ENCODE results near the gene IL17C. TPM values are rescaled to one million over a fixed set of nuclear protein-coding genes. Genes with fewer than 3 reads are reported as not detected.

Gene IL17C
- total RNA-seq = under 1 TPM in 1 of 2 experiments, not detected in 1; 0.44 TPM
- not detected for polyA plus RNA-seq

GRCh38 chr16:88638323-88639230, at the start of gene IL17C:
IL17C (plus strand) TSS chr16:88638572; CDS start chr16:88638642, 70 bp downstream.
- Histone ChIP-seq H3K4me3 (ENCODE audit: low read length in 2 of 2) (no peak within 1 kb of the TSS), H3K36me3 (ENCODE audit: insufficient read depth, low read length) (no peaks in the 10 kb centered on the region), H3K27ac (ENCODE audit: low read depth, low read length) (no peak within 1 kb of the TSS), H3K9me3 (ENCODE audit: control insufficient read depth in 1 of 2, low read length in 2 of 2) (no peaks in the 10 kb centered on the region), H3K4me1 (ENCODE audit: insufficient read depth, low read length) (peaks cover 56% of the 10 kb centered on the region), H3K27me3 (ENCODE audit: insufficient read depth, low read length) (peaks cover 11% of the 10 kb centered on the region)
- DNase-seq = peak in 4 of 5 donors; percentile 32 to 62 (median 44)
- Mint-ChIP-seq H3K27ac (peak within 1 kb of the TSS; percentile 65 to 92 (median 78)), H3K9me3 (peaks cover 0 to 5% (median 0%) of the 10 kb centered on the region in 8 donors), H3K27me3 (peaks cover 0 to 9% of the 10 kb centered on the region in 2 donors), H3K36me3 (peaks cover 6 to 10% of the 10 kb centered on the region in 2 donors), H3K4me1 (peaks cover 14 to 47% (median 33%) of the 10 kb centered on the region in 4 donors), H3K4me3 (peak within 1 kb of the TSS; percentile 1 to 80 (median 59))
- intact Hi-C loops (cut with micrococcal nuclease) = loop anchor here (5.0 kb wide), 2 partner anchors 49 to 64 kb away; partner anchors contain the start of gene SNAI3
- POLR2A ChIA-PET (ENCODE audit: partially characterized antibody) = interaction anchor here (1.0 to 5.0 kb wide), 8 partner anchors 9 to 67 kb away, joined by 3 to 35 read pairs (median 5); partner anchors contain the start of genes CTU2, CYBA and RNF166
- CTCF ChIA-PET (ENCODE audit: partially characterized antibody) = interaction anchor here (1.0 to 1.4 kb wide), 3 partner anchors 18 to 77 kb away, joined by 3 read pairs; no protein-coding TSS in a partner anchor

GRCh38 chr16:88588754-88589153, 49.6 kb upstream of the IL17C start:
- Histone ChIP-seq H3K27me3 (ENCODE audit: insufficient read depth, low read length) (no peaks in the 10 kb centered on the region), H3K4me1 (ENCODE audit: insufficient read depth, low read length) (peaks cover 52% of the 10 kb centered on the region), H3K36me3 (ENCODE audit: insufficient read depth, low read length) (peaks cover 47% of the 10 kb centered on the region), H3K4me3 (ENCODE audit: low read length in 2 of 2) (no peak overlapping the region), H3K27ac (ENCODE audit: low read depth, low read length) (peak overlapping the region; percentile 28), H3K9me3 (ENCODE audit: control insufficient read depth in 1 of 2, low read length in 2 of 2) (no peaks in the 10 kb centered on the region)
- peak in 2 of 5 donors; percentile 12 to 20 for DNase-seq
- ChIA-PET CTCF (ENCODE audit: partially characterized antibody) (interaction anchor here (1.3 kb wide), 1 partner anchor 31 kb away, joined by 4 read pairs; no protein-coding TSS in a partner anchor), POLR2A (ENCODE audit: partially characterized antibody) (interaction anchor here (0.7 to 1.6 kb wide), 2 partner anchors 17 to 31 kb away, joined by 4 to 15 read pairs; no protein-coding TSS in a partner anchor)
- H3K27ac Mint-ChIP-seq = peak overlapping the region; percentile 31 to 96 (median 86)
- H3K27me3 Mint-ChIP-seq = no peaks in the 10 kb centered on the region
- no peaks in the 10 kb centered on the region for H3K9me3 Mint-ChIP-seq
- H3K4me3 Mint-ChIP-seq = peak overlapping the region in 7 of 8 donors; percentile 20 to 60 (median 58)
- H3K4me1 Mint-ChIP-seq = peaks cover 33 to 58% (median 50%) of the 10 kb centered on the region in 4 donors
- H3K36me3 Mint-ChIP-seq = peaks cover 40 to 67% of the 10 kb centered on the region in 2 donors
- intact Hi-C loops (cut with micrococcal nuclease) = no loop called here

- H3K4me1 ChIP-seq (ENCODE audit: insufficient read depth, low read length) = peaks cover 47% of the 10 kb centered on the region
- DNase-seq = no peak
- Mint-ChIP-seq H3K27me3 (no peaks in the 10 kb centered on the region), H3K4me3 (peak overlapping the region in 7 of 8 donors; percentile 0 to 67 (median 33)), H3K9me3 (no peaks in the 10 kb centered on the region), H3K36me3 (peaks cover 40 to 66% of the 10 kb centered on the region in 2 donors), H3K4me1 (peaks cover 33 to 55% (median 50%) of the 10 kb centered on the region in 4 donors), H3K27ac (peak overlapping the region; percentile 31 to 96 (median 86))
- CTCF ChIA-PET (ENCODE audit: partially characterized antibody) = interaction anchor here (0.9 to 1.0 kb wide), 2 partner anchors 30 to 76 kb away, joined by 3 read pairs; no protein-coding TSS in a partner anchor
- no peaks in the 10 kb centered on the region for H3K9me3 ChIP-seq (ENCODE audit: control insufficient read depth in 1 of 2, low read length in 2 of 2)
- peak overlapping the region; percentile 28 for H3K27ac ChIP-seq (ENCODE audit: low read depth, low read length)
- H3K27me3 ChIP-seq (ENCODE audit: insufficient read depth, low read length) = no peaks in the 10 kb centered on the region
- no peak overlapping the region for H3K4me3 ChIP-seq (ENCODE audit: low read length in 2 of 2)
- POLR2A ChIA-PET (ENCODE audit: partially characterized antibody) = interaction anchor here (1.6 kb wide), 1 partner anchor 30 kb away, joined by 15 read pairs; no protein-coding TSS in a partner anchor
- intact Hi-C loops (cut with micrococcal nuclease) = no loop called here
- peaks cover 49% of the 10 kb centered on the region for H3K36me3 ChIP-seq (ENCODE audit: insufficient read depth, low read length)
Observed at GRCh38 chr16:88589441-88589840, 48.9 kb upstream of the IL17C start.

GRCh38 chr16:88591577-88592021, 46.8 kb upstream of the IL17C start:
- Mint-ChIP-seq H3K36me3 (peaks cover 35 to 60% of the 10 kb centered on the region in 2 donors), H3K4me1 (peaks cover 32 to 47% (median 42%) of the 10 kb centered on the region in 4 donors), H3K27me3 (no peaks in the 10 kb centered on the region), H3K27ac (peak overlapping the region; percentile 32 to 89 (median 85)), H3K9me3 (no peaks in the 10 kb centered on the region), H3K4me3 (peak overlapping the region in 7 of 8 donors; percentile 24 to 63 (median 49))
- H3K27ac ChIP-seq (ENCODE audit: low read depth, low read length) = no peak overlapping the region
- peaks cover 39% of the 10 kb centered on the region for H3K36me3 ChIP-seq (ENCODE audit: insufficient read depth, low read length)
- DNase-seq = peak in 2 of 5 donors; percentile 23 to 48
- H3K9me3 ChIP-seq (ENCODE audit: control insufficient read depth in 1 of 2, low read length in 2 of 2) = no peaks in the 10 kb centered on the region
- peaks cover 42% of the 10 kb centered on the region for H3K4me1 ChIP-seq (ENCODE audit: insufficient read depth, low read length)
- H3K4me3 ChIP-seq (ENCODE audit: low read length in 2 of 2) = no peak overlapping the region
- ChIA-PET CTCF (ENCODE audit: partially characterized antibody) (interaction anchor here (1.0 kb wide), 1 partner anchor 10 kb away, joined by 3 read pairs; no protein-coding TSS in a partner anchor), POLR2A (ENCODE audit: partially characterized antibody) (interaction anchor here (0.6 to 0.9 kb wide), 2 partner anchors 9 to 21 kb away, joined by 3 to 6 read pairs; partner anchors contain the start of gene ZC3H18)
- no peaks in the 10 kb centered on the region for H3K27me3 ChIP-seq (ENCODE audit: insufficient read depth, low read length)
- intact Hi-C loops (cut with micrococcal nuclease) = no loop called here

- H3K27me3 ChIP-seq (ENCODE audit: insufficient read depth, low read length) = no peaks in the 10 kb centered on the region
- DNase-seq = no peak
- peaks cover 30 to 38% (median 34%) of the 10 kb centered on the region in 4 donors for H3K4me1 Mint-ChIP-seq
- no peaks in the 10 kb centered on the region for H3K27me3 Mint-ChIP-seq
- H3K36me3 Mint-ChIP-seq = peaks cover 27 to 47% of the 10 kb centered on the region in 2 donors
- H3K27ac Mint-ChIP-seq = peak overlapping the region in 4 of 7 donors; percentile 47 to 79 (median 58)
- H3K36me3 ChIP-seq (ENCODE audit: insufficient read depth, low read length) = peaks cover 25% of the 10 kb centered on the region
- H3K4me3 Mint-ChIP-seq = no peak overlapping the region
- ChIA-PET CTCF (ENCODE audit: partially characterized antibody) (interaction anchor here (1.4 kb wide), 1 partner anchor 94 kb away, joined by 3 read pairs; the partner anchor contains the start of gene SNAI3), POLR2A (ENCODE audit: partially characterized antibody) (no interaction called here)
- no peaks in the 10 kb centered on the region for H3K9me3 ChIP-seq (ENCODE audit: control insufficient read depth in 1 of 2, low read length in 2 of 2)
- intact Hi-C loops (cut with micrococcal nuclease) = no loop called here
- H3K4me3 ChIP-seq (ENCODE audit: low read length in 2 of 2) = no peak overlapping the region
- H3K27ac ChIP-seq (ENCODE audit: low read depth, low read length) = no peak overlapping the region
- no peaks in the 10 kb centered on the region for H3K9me3 Mint-ChIP-seq
- peaks cover 34% of the 10 kb centered on the region for H3K4me1 ChIP-seq (ENCODE audit: insufficient read depth, low read length)
Observed at GRCh38 chr16:88593061-88593460, 45.3 kb upstream of the IL17C start.

GRCh38 chr16:88593489-88593888, 44.9 kb upstream of the IL17C start:
- POLR2A ChIA-PET (ENCODE audit: partially characterized antibody) = interaction anchor here (1.0 kb wide), 1 partner anchor 26 kb away, joined by 3 read pairs; no protein-coding TSS in a partner anchor
- CTCF ChIA-PET (ENCODE audit: partially characterized antibody) = interaction anchor here (1.4 kb wide), 1 partner anchor 93 kb away, joined by 3 read pairs; the partner anchor contains the start of gene SNAI3
- Histone ChIP-seq H3K27ac (ENCODE audit: low read depth, low read length) (no peak overlapping the region), H3K9me3 (ENCODE audit: control insufficient read depth in 1 of 2, low read length in 2 of 2) (no peaks in the 10 kb centered on the region), H3K27me3 (ENCODE audit: insufficient read depth, low read length) (no peaks in the 10 kb centered on the region), H3K4me1 (ENCODE audit: insufficient read depth, low read length) (peaks cover 30% of the 10 kb centered on the region), H3K4me3 (ENCODE audit: low read length in 2 of 2) (no peak overlapping the region), H3K36me3 (ENCODE audit: insufficient read depth, low read length) (peaks cover 25% of the 10 kb centered on the region)
- H3K36me3 Mint-ChIP-seq = peaks cover 23 to 44% of the 10 kb centered on the region in 2 donors
- H3K4me1 Mint-ChIP-seq = peaks cover 28 to 34% (median 29%) of the 10 kb centered on the region in 4 donors
- intact Hi-C loops (cut with micrococcal nuclease) = no loop called here
- H3K27me3 Mint-ChIP-seq = no peaks in the 10 kb centered on the region
- no peak overlapping the region for H3K4me3 Mint-ChIP-seq
- no peak for DNase-seq
- peak overlapping the region in 2 of 7 donors; percentile 47 to 57 for H3K27ac Mint-ChIP-seq
- no peaks in the 10 kb centered on the region for H3K9me3 Mint-ChIP-seq
